ENCODE results near the gene DIP2A.
A peak's percentile ranks its signal among the peaks of the same experiment; 100 is the strongest.

Gene DIP2A, protein sequence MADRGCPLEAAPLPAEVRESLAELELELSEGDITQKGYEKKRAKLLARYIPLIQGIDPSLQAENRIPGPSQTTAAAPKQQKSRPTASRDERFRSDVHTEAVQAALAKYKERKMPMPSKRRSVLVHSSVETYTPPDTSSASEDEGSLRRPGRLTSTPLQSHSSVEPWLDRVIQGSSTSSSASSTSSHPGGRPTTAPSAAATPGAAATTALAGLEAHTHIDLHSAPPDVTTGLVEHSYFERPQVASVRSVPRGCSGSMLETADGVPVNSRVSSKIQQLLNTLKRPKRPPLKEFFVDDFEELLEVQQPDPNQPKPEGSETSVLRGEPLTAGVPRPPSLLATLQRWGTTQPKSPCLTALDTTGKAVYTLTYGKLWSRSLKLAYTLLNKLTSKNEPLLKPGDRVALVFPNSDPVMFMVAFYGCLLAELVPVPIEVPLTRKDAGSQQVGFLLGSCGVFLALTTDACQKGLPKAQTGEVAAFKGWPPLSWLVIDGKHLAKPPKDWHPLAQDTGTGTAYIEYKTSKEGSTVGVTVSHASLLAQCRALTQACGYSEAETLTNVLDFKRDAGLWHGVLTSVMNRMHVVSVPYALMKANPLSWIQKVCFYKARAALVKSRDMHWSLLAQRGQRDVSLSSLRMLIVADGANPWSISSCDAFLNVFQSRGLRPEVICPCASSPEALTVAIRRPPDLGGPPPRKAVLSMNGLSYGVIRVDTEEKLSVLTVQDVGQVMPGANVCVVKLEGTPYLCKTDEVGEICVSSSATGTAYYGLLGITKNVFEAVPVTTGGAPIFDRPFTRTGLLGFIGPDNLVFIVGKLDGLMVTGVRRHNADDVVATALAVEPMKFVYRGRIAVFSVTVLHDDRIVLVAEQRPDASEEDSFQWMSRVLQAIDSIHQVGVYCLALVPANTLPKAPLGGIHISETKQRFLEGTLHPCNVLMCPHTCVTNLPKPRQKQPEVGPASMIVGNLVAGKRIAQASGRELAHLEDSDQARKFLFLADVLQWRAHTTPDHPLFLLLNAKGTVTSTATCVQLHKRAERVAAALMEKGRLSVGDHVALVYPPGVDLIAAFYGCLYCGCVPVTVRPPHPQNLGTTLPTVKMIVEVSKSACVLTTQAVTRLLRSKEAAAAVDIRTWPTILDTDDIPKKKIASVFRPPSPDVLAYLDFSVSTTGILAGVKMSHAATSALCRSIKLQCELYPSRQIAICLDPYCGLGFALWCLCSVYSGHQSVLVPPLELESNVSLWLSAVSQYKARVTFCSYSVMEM (N-terminal part only)

DNA sequence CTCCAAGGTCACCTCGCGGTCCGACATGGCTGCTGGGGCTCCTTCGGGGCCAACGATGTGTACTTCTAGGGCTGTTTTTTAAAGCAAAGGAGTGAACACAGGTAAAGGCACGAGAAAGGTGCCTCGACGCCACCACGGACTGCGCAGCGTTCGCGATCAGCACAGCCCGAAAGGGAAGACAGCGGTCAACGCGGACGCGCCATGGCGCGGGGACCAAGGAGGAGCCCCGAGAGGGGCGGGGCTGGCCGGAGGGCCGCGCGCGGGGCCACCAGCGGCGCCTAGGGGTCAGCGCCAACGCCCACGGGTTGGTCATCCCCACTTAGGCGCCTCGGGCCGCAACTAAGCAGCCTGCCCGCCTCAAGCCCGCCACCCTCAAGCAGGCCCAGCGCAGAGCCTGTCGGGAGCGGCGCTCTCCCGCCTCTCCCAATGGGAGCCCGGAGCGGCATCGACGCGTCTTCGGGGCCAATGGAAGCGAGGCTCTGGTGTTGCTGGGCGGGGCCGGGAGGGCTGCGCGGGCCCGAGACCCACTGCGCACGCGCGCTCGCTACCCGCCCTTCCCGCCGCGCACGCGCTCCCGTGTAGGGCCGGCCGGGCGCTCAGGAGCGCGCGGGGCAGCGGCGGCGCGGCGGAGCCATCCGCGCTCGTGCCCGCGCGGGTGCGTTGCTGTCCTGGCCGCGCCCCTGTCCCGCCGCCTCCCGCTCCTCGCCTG, at the start of gene DIP2A:
TSS of gene DIP2A (plus strand) at position 577 of the 709 bp plus-strand sequence. CDS start 241 bp downstream, outside the sequence.
- DNase-seq = peak; percentile 87

DNA sequence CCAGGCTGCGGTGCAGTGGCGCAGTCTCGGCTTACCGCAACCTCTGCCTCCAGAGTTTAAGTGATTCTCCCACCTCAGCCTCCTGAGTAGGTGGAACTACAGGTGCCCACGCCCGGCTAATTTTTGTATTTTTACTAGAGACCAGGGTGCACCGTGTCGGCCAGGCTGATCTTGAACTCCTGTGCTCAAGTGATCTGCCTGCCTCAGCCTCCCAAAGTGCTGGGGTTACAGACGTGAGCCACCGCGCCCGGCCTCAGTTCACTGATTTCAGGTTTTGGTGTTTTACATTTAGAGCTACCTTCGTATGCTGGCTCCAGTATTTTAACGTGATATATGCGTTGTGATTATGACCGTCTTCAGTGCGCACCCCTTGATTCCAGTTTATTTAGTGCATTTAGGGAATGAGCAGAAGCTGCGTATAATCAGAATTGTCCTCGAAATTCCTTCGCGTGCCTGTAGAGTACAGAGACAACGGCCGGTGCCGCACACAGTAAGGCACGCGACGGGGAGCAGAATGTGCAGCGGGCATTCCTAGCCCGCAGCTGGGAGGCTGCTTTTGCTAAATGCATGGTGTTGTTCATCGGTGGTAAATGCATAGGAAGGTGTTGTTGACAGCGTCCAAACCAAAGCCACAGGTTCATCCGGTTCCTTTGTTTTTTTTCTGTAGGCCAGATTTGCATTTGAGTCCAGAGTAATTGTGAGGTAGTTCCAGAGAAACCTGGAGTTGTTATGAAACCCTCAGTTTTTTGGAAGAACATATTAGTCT, 48.9 kb upstream of the DIP2A start:
- DNase-seq = no peak

DNA sequence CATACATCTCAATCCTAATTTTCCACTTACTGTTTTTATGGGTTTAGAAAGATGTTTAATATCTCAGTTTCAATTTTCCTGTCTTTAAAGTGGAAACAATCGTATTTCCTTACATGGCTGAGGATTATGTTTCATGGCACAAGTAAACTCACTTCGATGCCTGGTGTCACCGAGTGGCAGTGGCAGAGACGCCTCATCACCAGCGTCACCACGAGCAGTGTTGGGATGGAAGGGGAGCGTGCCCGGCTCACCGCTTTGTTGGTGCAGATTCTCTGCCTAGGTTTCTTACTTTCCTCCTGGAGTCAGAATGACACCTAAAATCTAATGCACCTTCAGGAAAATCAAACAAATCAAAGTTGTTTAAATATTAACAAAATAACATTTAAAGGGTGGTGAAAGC, 48.2 kb upstream of the DIP2A start:
- no peak for DNase-seq

DNA sequence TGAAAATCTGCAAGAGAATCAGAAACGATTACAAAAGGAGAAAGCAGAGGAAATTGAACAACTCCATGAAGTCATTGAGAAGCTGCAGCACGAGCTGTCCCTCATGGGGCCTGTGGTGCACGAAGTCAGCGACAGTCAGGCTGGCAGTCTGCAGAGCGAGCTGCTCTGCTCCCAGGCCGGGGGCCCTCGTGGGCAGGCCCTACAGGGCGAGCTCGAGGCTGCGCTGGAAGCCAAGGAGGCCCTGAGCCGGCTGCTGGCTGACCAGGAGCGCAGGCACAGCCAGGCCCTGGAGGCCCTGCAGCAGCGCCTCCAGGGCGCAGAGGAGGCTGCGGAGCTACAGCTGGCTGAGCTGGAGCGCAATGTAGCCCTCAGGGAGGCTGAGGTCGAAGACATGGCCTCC, 47.5 kb upstream of the DIP2A start:
- no peak for DNase-seq

DNA sequence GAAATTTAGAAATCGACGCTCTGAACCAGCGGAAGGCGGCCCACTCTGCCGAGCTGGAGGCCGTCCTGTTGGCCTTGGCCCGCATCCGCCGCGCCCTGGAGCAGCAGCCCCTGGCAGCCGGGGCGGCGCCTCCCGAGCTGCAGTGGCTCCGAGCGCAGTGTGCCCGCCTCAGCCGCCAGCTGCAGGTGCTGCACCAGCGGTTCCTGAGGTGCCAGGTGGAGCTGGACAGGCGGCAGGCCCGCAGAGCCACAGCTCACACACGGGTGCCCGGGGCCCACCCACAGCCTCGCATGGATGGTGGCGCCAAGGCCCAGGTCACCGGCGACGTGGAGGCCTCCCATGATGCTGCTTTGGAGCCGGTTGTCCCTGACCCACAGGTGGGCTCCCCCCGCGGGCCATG, 47.0 kb upstream of the DIP2A start:
- DNase-seq = no peak

DNA sequence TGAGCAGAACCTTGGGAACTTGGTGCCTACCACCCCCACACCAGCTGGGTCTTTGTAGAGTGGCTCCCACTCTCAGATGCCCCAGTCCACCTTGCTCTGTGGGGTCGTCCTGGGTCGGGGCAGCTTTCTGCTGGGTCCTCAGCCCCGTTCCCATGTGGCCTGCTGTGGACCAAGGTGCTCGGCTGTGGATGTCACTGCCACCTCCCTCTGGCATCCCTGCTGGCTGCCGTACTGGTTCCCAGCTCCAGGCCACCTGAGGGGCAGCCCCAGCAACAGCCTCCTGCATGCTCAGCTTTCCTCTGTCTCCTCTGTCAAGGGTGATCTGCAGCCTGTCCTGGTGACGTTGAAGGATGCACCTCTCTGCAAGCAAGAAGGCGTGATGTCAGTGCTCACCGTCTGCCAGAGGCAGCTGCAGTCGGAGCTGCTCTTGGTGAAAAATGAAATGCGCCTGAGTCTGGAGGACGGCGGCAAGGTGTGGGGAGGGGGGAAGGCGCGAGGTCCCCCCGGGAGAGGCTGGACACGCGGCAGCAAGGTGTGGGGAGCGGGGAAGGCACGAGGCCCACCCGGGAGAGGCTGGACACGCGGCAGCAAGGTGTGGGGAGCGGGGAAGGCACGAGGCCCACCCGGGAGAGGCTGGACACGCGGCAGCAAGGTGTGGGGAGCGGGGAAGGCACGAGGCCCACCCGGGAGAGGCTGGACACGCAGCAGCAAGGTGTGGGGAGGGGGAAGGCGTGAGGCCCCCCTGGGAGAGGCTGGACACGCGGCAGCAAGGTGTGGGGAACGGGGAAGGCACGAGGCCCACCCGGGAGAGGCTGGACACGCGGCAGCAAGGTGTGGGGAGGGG, 45.9 kb upstream of the DIP2A start:
- DNase-seq = no peak

DNA sequence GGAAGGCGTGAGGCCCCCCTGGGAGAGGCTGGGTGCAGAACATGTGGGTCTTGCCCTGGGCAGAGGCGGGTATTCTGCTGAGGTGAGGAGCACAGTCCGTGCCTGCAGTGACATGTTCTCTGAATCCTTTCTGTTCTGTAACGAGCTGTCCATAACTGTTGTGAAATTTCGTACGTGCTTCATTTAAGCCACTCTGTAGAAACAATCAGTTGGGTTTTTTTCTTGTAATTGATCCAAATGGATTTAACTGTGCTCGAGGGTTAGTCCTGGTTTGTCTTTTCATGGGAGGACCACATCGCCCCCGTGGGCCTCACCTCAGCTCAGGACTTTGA, 45.4 kb upstream of the DIP2A start:
- no peak for DNase-seq

DNA sequence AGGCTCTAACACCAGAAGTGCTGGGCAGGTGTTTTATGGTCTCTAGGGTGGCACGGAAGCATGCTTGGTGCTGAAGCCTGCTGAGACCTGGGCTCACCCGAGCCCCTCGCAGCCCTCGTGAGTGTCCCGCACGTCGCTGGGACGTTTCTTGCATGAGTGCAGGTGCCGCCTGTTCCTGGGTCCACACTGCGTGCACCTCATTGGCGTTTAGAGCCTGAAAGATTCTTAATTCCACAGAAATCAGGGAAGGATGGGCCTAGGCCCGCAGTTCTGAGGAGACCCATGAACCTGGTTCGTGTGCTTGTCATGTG, 43.8 kb upstream of the DIP2A start:
- no peak for DNase-seq

DNA sequence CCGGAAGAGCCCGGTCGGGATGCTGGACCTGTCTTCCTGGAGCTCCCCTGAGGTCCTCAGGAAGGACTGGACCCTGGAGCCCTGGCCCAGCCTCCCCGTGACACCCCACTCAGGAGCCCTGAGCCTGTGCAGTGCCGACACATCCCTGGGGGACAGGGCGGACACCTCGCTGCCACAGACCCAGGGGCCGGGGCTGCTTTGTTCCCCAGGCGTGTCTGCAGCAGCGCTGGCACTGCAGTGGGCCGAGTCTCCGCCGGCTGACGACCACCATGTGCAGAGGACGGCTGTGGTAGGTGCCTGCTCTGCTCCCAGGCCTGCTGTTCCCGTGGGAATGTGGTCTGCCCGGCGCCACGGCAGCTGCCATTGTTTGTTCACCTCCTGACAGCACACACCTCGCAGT, 42.1 kb upstream of the DIP2A start:
- no peak for DNase-seq

DNA sequence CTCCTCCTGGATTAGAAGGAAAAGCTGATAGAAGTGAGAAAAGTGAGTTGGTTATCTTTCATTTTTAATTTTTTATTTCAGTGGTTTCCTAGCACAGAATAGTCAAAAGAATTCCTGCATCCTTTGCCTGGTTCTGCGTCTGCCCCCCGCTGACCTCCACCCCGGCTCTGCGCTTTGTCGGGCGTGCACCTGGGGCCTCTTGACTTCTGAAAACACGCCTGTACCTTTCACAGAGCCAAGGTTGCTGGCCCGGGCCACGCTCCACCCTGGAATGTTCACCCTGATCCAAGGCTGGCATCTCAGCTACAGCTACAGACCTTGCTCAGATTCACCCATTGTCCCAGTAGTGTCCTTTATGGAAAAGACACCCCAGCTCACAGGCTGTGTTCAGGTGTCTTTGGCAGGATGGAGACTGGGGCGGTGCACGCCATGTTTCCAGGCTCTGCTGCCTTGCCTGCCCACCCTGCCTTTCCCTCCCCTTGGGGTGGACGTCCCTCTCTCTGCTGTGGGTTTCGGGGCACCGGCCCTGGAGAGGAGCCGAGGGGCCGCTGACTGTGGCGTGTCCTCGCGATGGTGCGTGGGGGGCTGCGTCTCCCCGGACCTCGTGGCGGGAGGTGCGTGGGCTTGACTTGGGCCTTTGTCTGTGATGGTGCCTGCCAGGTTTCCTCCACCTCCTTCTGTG, 40.3 kb upstream of the DIP2A start:
- DNase-seq = no peak

DNA sequence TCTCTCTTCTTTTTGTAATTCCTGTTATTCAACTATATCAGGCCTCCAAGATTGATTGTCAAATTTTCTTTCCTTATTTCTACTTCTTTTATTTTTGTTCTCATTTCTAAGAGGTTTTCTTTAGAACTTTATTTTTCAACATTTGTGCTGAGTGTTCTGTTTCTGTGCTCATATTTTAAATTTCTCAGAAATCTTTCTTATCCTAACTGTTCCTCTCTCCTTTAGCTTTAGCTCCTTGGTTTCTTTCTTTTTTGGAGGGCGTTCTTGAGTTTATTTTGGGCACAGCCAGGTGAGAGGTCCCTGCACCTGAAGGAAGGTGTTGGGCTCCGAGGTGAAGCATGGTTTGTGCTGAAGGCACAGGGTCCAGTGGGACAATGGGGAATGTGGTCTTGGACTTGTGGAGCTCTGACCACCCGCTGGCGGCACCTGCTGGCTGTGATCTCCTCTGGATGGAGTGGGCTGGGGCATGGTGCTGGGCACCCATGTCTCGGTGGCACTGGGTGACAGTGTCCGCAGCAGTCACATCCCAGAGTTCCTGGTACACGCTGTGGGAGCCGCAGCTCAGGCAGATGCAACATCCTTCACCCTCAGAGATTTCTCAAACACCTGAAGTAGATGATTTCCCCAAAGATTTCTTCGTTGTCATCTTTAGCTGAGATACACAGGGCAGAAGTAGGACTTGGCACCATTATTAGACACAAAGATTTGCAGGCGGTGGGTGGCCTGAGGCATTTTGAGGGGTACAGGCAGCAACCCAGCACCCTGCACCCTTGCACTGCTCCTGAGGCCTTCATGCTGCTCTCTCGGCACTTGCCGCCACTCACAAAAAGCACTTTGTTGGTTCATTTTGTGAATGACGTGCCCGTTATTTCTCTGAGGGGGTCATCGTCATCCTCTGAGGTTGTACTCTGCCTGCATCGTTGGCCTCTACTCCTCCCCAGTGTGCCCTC, 38.2 kb upstream of the DIP2A start:
- no peak for DNase-seq

DNA sequence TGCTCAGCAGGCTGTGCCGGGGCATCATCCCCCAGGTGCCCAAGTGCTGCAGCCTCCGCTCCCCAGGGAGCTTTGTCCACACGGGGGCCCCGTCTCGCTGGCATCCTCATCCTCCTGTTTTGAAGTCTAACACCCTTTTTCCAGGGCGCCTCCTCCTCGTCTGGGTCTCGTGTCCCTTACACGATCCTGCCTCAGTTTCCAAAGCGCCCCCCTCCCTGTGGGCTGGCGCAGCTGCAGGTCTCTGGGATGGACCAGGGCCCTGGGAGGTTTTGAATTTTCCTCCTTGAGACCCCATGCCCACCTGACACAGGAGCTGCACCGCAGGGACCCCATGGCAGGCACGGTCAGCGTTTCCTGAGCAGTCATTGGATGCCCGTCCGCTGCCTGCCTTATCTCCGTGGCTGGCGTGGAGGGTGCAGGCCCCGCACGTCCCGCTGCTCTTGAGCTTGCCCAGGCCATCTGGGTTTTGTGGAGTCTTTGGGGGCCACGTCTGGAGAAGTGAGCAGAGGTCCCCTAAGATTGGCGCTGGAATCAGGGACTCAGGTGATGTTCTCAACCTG, 37.4 kb upstream of the DIP2A start:
- DNase-seq = no peak

DNA sequence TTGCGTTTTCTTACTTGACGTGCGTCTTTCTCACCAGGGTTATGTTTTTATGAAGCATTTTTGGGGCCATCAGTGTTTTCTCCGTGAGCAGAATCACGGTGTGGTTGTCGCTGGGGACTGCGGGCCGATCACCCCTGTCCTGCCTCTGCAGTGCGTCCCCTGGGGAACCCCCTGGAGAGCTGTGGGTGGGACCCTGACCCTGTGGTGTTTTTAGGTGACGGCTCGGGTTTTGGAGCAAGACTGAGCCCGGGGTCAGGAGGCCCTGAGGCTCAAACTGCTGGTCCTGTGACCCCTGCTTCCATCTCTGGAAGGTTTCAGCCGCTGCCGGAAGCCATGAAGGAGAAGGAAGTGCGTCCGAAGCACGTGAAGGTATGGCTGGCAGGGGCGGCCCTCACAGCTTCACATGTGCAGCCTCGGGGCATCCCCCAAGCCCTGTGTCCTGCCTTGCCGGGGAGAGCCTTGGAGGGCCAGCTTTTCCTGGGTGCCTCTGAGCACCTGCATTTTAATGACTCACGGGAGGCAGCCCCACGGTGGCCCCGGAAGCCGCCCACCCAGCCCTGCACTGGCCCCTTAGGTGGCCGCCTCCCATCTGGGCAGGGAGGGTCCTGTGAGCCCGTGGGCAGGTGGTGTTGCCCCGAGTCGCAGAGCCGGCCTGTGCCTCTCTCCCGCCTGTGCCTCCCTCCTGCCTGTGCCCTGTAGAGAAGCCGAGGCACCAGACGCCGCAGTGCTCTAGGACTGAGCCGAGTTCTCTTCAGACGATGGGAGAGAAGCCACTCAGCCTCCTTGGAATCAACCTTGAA, 36.7 kb upstream of the DIP2A start:
- no peak for DNase-seq

DNA sequence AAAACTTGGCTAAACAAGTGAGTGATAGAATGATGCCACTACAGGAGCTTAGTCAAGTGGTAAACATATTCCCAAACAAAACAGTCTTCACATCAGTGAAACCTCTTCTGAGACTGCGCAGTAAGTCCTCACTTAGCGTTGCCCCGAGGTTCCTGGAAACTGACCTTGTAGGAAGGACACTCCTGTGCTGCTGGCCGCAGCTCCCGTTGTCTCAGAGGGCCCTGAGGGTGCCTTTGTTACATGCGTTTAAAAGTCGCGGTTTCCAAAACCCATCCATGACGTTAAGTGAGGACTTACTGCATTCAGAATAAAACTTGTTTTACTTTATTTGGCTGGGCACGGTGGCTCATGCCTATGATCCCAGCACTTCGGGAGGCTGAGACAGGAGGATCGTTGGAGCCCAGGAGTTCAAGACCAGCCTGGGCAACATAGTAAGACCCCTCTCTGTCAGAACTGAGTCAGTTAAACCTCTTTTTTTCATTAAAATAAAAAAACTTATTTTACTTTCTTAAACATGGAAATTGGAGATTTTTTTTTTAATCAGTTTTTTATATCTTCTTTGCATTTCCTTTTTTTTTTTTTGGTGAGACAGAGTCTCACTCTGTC, 36.0 kb upstream of the DIP2A start:
- DNase-seq = no peak

DNA sequence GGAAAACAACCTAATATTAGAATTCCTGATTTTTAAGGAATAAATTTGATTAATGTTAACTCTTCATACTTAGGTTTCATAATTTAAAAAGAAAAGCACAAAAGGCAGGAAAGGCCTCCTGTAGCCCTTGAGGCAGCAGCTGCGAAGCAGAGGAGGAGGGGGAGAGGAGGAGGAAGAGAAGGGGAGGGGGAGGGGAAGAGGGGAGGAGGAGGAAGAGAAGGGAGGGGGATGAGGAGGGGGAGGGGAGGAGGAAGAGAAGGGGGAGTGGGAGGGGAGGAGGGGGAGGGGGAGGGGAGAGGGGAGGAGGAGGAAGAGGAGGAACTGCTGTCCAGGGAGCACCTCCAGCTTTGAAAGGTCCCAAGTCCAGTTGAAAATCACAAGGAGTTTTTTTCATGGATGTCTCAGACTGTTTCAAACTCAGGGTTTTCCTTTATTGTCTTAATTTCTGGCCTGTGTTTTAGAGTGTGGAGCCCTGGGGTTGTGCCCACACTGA, 35.1 kb upstream of the DIP2A start:
- DNase-seq = no peak

DNA sequence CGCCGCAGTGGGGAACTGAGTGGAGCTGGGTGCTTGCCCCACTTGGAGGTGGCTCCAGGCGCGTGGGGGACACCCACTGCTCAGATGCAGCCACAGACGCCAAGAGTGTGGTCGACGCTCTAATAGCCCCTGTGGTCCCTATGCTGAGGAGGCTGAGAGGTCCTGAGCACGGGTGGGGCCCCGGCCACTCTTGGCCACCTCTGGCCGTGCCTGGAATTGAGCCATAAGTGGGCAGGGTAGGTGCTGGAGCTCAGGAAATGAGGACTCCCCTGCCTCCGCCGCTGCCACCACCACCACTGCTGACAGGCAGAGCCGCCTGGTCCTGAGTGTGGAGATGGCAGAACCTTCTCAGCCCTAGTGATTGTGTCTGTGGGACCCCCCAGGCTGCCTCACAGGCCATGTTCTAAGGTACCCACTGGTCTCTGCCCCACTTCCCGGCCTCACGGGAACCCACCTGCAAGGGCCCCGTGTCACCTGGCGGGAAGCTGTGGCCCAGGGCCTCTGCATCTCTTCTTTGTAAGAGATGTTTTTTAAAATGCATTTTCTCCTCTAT, 34.6 kb upstream of the DIP2A start:
- DNase-seq = no peak

DNA sequence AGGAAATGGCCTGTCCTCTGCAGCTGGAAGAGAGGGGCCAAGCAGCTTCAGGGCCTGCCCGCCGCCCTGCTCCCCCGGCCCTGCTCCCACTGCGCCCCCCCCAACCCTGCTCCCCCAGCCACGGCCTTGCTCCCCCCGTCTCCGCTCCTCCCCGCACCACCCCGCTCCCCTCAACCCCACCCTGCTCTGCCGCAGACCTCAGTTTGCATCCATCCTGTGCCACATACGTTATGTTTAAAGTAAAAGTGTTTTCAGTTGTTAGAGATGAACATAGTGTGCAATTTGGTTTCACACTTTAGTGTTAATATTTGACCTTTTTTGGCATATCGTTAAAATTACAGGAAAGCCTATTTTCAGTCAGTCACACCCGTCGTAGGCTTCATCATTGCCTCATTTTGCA, 34.1 kb upstream of the DIP2A start:
- no peak for DNase-seq
